ENCODE measurements around the gene IFT172.
"Not testable (repeated sequence)": the region's sequence is repeated elsewhere in the genome, so short reads cannot be mapped to it uniquely, and the experiment has no call there.

IFT172 gene

GRCh38 chr2:27489498-27490397 lies at the start of gene IFT172:
Gene IFT172, minus strand, starts transcription at chr2:27489743. Its CDS starts 90 bp downstream, at chr2:27489653.
- DNase-seq (ENCODE audit: low read depth in 1 of 2, low spot score in 1 of 2) = peak; percentile 88 to 98

GRCh38 chr2:27538839-27539450 lies 49.4 kb upstream of the IFT172 start:
- DNase-seq (ENCODE audit: low read depth in 1 of 2, low spot score in 1 of 2) = not testable (repeated sequence)

GRCh38 chr2:27537287-27537686 lies 47.7 kb upstream of the IFT172 start:
- no peak for DNase-seq (ENCODE audit: low read depth in 1 of 2, low spot score in 1 of 2)

- DNase-seq (ENCODE audit: low read depth in 1 of 2, low spot score in 1 of 2) = no peak
These were observed 42.4 kb upstream of the IFT172 start for GRCh38 chr2:27531983-27532382.

- DNase-seq (ENCODE audit: low read depth in 1 of 2, low spot score in 1 of 2) = no peak
These were observed 37.6 kb upstream of the IFT172 start for GRCh38 chr2:27527182-27527581.

- DNase-seq (ENCODE audit: low read depth in 1 of 2, low spot score in 1 of 2) = no peak
These were observed 32.9 kb upstream of the IFT172 start for GRCh38 chr2:27522400-27522945.

- DNase-seq (ENCODE audit: low read depth in 1 of 2, low spot score in 1 of 2) = no peak
These were observed 30.8 kb upstream of the IFT172 start for GRCh38 chr2:27520316-27520715.

- no peak for DNase-seq (ENCODE audit: low read depth in 1 of 2, low spot score in 1 of 2)
These were observed 29.2 kb upstream of the IFT172 start for GRCh38 chr2:27518782-27519113.

GRCh38 chr2:27518113-27518781 lies 28.7 kb upstream of the IFT172 start:
- DNase-seq (ENCODE audit: low read depth in 1 of 2, low spot score in 1 of 2) = no peak

- no peak for DNase-seq (ENCODE audit: low read depth in 1 of 2, low spot score in 1 of 2)
These were observed 19.8 kb upstream of the IFT172 start for GRCh38 chr2:27509326-27509725.

- DNase-seq (ENCODE audit: low read depth in 1 of 2, low spot score in 1 of 2) = no peak
These were observed 17.8 kb upstream of the IFT172 start for GRCh38 chr2:27507293-27507692.

- DNase-seq (ENCODE audit: low read depth in 1 of 2, low spot score in 1 of 2) = no peak
These were observed 17.0 kb upstream of the IFT172 start for GRCh38 chr2:27506587-27506986.

GRCh38 chr2:27502142-27502541 lies 12.6 kb upstream of the IFT172 start:
- DNase-seq (ENCODE audit: low read depth in 1 of 2, low spot score in 1 of 2) = no peak

GRCh38 chr2:27501042-27501441 lies 11.5 kb upstream of the IFT172 start:
- DNase-seq (ENCODE audit: low read depth in 1 of 2, low spot score in 1 of 2) = no peak

- no peak for DNase-seq (ENCODE audit: low read depth in 1 of 2, low spot score in 1 of 2)
These were observed 9.4 kb upstream of the IFT172 start for GRCh38 chr2:27498975-27499374.

- DNase-seq (ENCODE audit: low read depth in 1 of 2, low spot score in 1 of 2) = no peak
These were observed 7.7 kb upstream of the IFT172 start for GRCh38 chr2:27497288-27497627.

- no peak for DNase-seq (ENCODE audit: low read depth in 1 of 2, low spot score in 1 of 2)
These were observed 7.1 kb upstream of the IFT172 start, which contains the start of gene GCKR for GRCh38 chr2:27496357-27497287. Gene GCKR, plus strand, starts transcription at chr2:27496839. Its CDS starts 66 bp downstream, at chr2:27496905.

GRCh38 chr2:27495840-27496356 lies 6.4 kb upstream of the IFT172 start:
- no peak for DNase-seq (ENCODE audit: low read depth in 1 of 2, low spot score in 1 of 2)

- no peak for DNase-seq (ENCODE audit: low read depth in 1 of 2, low spot score in 1 of 2)
These were observed 5.5 kb upstream of the IFT172 start, which contains the start of gene FNDC4 for GRCh38 chr2:27494944-27495554. Gene FNDC4, minus strand, starts transcription at chr2:27495200. Its CDS starts 521 bp downstream, at chr2:27494679.
